GM12878 (cell line): ENCODE measurements around the gene GJB4. TPM values are rescaled to one million over a fixed set of nuclear protein-coding genes. Genes with fewer than 3 reads are reported as not detected.
"Not testable (repeated sequence)": the region's sequence is repeated elsewhere in the genome, so short reads cannot be mapped to it uniquely, and the experiment has no call there.

Source experiments
- ATAC-seq: fragments of 200-7000 bp; cut with Tn5 transposase; 3 replicates; pipeline ENCODE4 v1.9.1; 2020; ENCODE audit warnings: mild to moderate bottlenecking, moderate library complexity
- BruUV-seq: library from RNA; stranded (reverse); fragments of 400-500 nt; replicated peaks from 2 replicates; lab custom pipeline; 2021; lab: Mats Ljungman, UMichigan
- CTCF ChIA-PET: fragments of 300-600 bp; sonication (Branson Sonifier 250); formaldehyde crosslinking; extraction: SDS; loops from one replicate; lab custom pipeline; 2021; ENCODE audit warnings: inconsistent platforms; lab: Yijun Ruan, JAX
- POLR2A ChIA-PET: fragments of 350-600 bp; formaldehyde crosslinking; extraction: SDS; loops from one replicate; lab custom pipeline; 2021; ENCODE audit warnings: inconsistent platforms; lab: Charles Lee
- RAD21 ChIA-PET: fragments of 300-600 bp; sonication (Branson Sonifier 250); formaldehyde crosslinking; loops from one replicate; lab custom pipeline; 2023; ENCODE audit warnings: antibody characterized with exemption; ENCODE audit not compliant: unreplicated experiment; lab: Charles Lee
- SMC1A ChIA-PET: fragments of 300-600 bp; sonication (Branson Sonifier 250); formaldehyde crosslinking; loops from one replicate; lab custom pipeline; 2023; ENCODE audit not compliant: unreplicated experiment, uncharacterized antibody; lab: Charles Lee
- DNase-seq: peaks from one replicate; pipeline ENCODE4 v3.0.0-alpha.2; 2011; ENCODE audit warnings: low read depth, low spot score
- FAIRE-seq: peaks from 3 replicates; lab custom pipeline; 2011; peaks lifted over from hg19 to GRCh38; lab: Jason Lieb, UNC
- H2AFZ ChIP-seq: 2 replicates; pipeline ENCODE4 v1.6.0; 2011; ENCODE audit warnings: low read depth, low read length, control low read depth; ENCODE audit not compliant: control insufficient read depth
- H3K27ac ChIP-seq: 2 replicates; pipeline ENCODE4 v1.5.1; 2011; ENCODE audit warnings: control low read depth; ENCODE audit not compliant: control insufficient read depth, insufficient read depth
- H3K27me3 ChIP-seq, 2 experiments: replicated peaks in 1 of 2; 2 replicates each; pipeline versions ENCODE4 v1.6.0 to v1.6.1; 2011; ENCODE audit warnings: low read length in 1 of 2; ENCODE audit not compliant: control insufficient read depth in 2 of 2, insufficient read depth in 2 of 2
- H3K36me3 ChIP-seq, 2 experiments: 2 replicates each; pipeline ENCODE4 v1.5.1; 2011; ENCODE audit warnings: low read length in 1 of 2; ENCODE audit not compliant: control insufficient read depth in 2 of 2, insufficient read depth in 2 of 2
- H3K4me1 ChIP-seq: 2 replicates; pipeline ENCODE4 v1.6.1; 2011; ENCODE audit warnings: mild to moderate bottlenecking, low read length, moderate library complexity, mixed read lengths; ENCODE audit not compliant: control insufficient read depth, insufficient read depth
- H3K4me2 ChIP-seq: 2 replicates; pipeline ENCODE4 v1.6.0; 2011; ENCODE audit warnings: control low read depth; ENCODE audit not compliant: control insufficient read depth, insufficient read depth
- H3K4me3 ChIP-seq: fragments of 200-600 bp; sonication (generic); 2 replicates; pipeline ENCODE4 v1.5.1; 2016
- H3K79me2 ChIP-seq: 2 replicates; pipeline ENCODE4 v1.6.0; 2011; ENCODE audit warnings: low read length; ENCODE audit not compliant: control insufficient read depth, insufficient read depth
- H3K9ac ChIP-seq: 2 replicates; pipeline ENCODE4 v1.8.0; 2011; ENCODE audit warnings: low read length, control low read depth, mixed read lengths; ENCODE audit not compliant: control insufficient read depth, insufficient read depth
- H3K9me3 ChIP-seq: replicated peaks from 3 replicates; pipeline ENCODE4 v1.5.1; 2011; ENCODE audit warnings: mild to moderate bottlenecking, low read length; ENCODE audit not compliant: control insufficient read depth, insufficient read depth
- H4K20me1 ChIP-seq: 2 replicates; pipeline ENCODE4 v1.6.0; 2011; ENCODE audit not compliant: control insufficient read depth, insufficient read depth
- WGBS: methylation state at CpG from one replicate; pipeline ENCODE4 v1.1.6; 2016; ENCODE audit warnings: low lambda C conversion rate; ENCODE audit not compliant: insufficient replicate concordance, insufficient coverage; ENCODE audit errors: missing lambda C conversion rate; 5-methylcytosine and 5-hydroxymethylcytosine counted together
- in situ Hi-C: fragments of 300-500 bp; cut with MboI; formaldehyde crosslinking; loops from 9 replicates; pipeline ENCODE4 v1.14.3; 2018; ENCODE audit warnings: mixed read lengths
- intact Hi-C: fragments of 100-400 bp; cut with micrococcal nuclease; formaldehyde crosslinking; loops from one replicate; pipeline ENCODE4 v1.14.2; 2022; ENCODE audit not compliant: unreplicated experiment
- polyA plus RNA-seq, 11 experiments: library from polyadenylated mRNA; depleted of rRNA in 4 of 11; unstranded in 6 of 11; stranded (reverse) in 5 of 11; fragments of >200 nt; fragmentation: Nextera tagmentation in 4 of 11; fragmentation: Illumina TruSeq in 1 of 11; extraction: Ambion mirVana in 4 of 11; extraction: Trizol in 1 of 11; gene quantifications; 1 replicate in 1 of 11; 2 replicates in 10 of 11; pipeline versions ENCODE4 v1.2.1 to v1.2.3, GENCODE V29; 2011 to 2016; ENCODE audit warnings: inconsistent platforms in 2 of 11, missing spikeins in 2 of 11, low read depth in 1 of 11
- total RNA-seq, 4 experiments: library from RNA; depleted of rRNA in 3 of 4; stranded (reverse); fragments of >200 nt in 3 of 4; fragmentation: Illumina TruSeq in 1 of 4; extraction: Trizol in 1 of 4; gene quantifications; 2 replicates each; pipeline versions ENCODE4 v1.2.1 to v1.2.3, GENCODE V29; 2013 to 2021

GJB4 gene
- total and polyA plus RNA-seq, 10 of the 15 experiments (the other 5 are each of a cell fraction or from before 2014, with no cell fraction given) = not detected

- in situ Hi-C loops, SMC1A ChIA-PET, H3K79me2 ChIP-seq, H3K36me3 ChIP-seq, H4K20me1 ChIP-seq, POLR2A ChIA-PET, H3K27me3 ChIP-seq, H3K27ac ChIP-seq, H3K4me2 ChIP-seq, H2AFZ ChIP-seq, intact Hi-C loops, H3K4me1 ChIP-seq, DNase-seq, H3K9me3 ChIP-seq, H3K4me3 ChIP-seq, RAD21 ChIA-PET, H3K9ac ChIP-seq, FAIRE-seq, BruUV-seq, ATAC-seq: not testable (repeated sequence)
- CTCF ChIA-PET = interaction anchor here (0.6 to 0.9 kb wide), 2 partner anchors 42 to 1497 kb away, joined by 3 read pairs; no protein-coding TSS in a partner anchor
- WGBS = 38% methylated on average over 3 of the region's 3 CpGs
Observed at GRCh38 chr1:34810781-34811180, 51.2 kb downstream of the GJB4 start.

Other genes starting within 250 kb of the GJB4 start
- gene GJB5, start 4.7 kb upstream of the GJB4 start, total RNA-seq (2014; rRNA removed) = not detected in 2 replicates
- not detected in 2 replicates for gene GJB5, start 4.7 kb upstream of the GJB4 start, total RNA-seq (2014; rRNA removed; fragmentation: Illumina TruSeq; extraction: Trizol)
- gene GJB5, start 4.7 kb upstream of the GJB4 start, total RNA-seq (2021) = not detected in 2 replicates
- gene GJB5, start 4.7 kb upstream of the GJB4 start, polyA plus RNA-seq (2011; rRNA removed) = not detected in 2 replicates
- not detected in 2 replicates for gene GJB5, start 4.7 kb upstream of the GJB4 start, polyA plus RNA-seq (2014; fragmentation: Illumina TruSeq; extraction: Trizol)
- not detected for gene GJB5, start 4.7 kb upstream of the GJB4 start, polyA plus RNA-seq (2014; fragmentation: Nextera tagmentation; extraction: Ambion mirVana)
- gene GJB5, start 4.7 kb upstream of the GJB4 start, polyA plus RNA-seq (2014; rRNA removed) = not detected in 2 replicates
- not detected for gene GJB5, start 4.7 kb upstream of the GJB4 start, polyA plus RNA-seq (2016; fragmentation: Nextera tagmentation; extraction: Ambion mirVana)
- not detected in 2 replicates for gene GJB3, start 21.5 kb downstream of the GJB4 start, total RNA-seq (2014; rRNA removed)
- gene GJB3, start 21.5 kb downstream of the GJB4 start, total RNA-seq (2014; rRNA removed; fragmentation: Illumina TruSeq; extraction: Trizol) = not detected in 2 replicates
- gene GJB3, start 21.5 kb downstream of the GJB4 start, total RNA-seq (2021) = not detected in 2 replicates
- gene GJB3, start 21.5 kb downstream of the GJB4 start, polyA plus RNA-seq (2011; rRNA removed) = not detected in 2 replicates
- not detected in 2 replicates for gene GJB3, start 21.5 kb downstream of the GJB4 start, polyA plus RNA-seq (2014; fragmentation: Illumina TruSeq; extraction: Trizol)
- not detected for gene GJB3, start 21.5 kb downstream of the GJB4 start, polyA plus RNA-seq (2014; fragmentation: Nextera tagmentation; extraction: Ambion mirVana)
- gene GJB3, start 21.5 kb downstream of the GJB4 start, polyA plus RNA-seq (2014; rRNA removed) = not detected in 2 replicates
- not detected for gene GJB3, start 21.5 kb downstream of the GJB4 start, polyA plus RNA-seq (2016; fragmentation: Nextera tagmentation; extraction: Ambion mirVana)
- 0.11 TPM in 1 of 2 replicates, not detected in the other for gene GJA4, start 33.3 kb downstream of the GJB4 start, total RNA-seq (2014; rRNA removed)
- 0.14 TPM in 1 of 2 replicates, not detected in the other for gene GJA4, start 33.3 kb downstream of the GJB4 start, total RNA-seq (2014; rRNA removed; fragmentation: Illumina TruSeq; extraction: Trizol)
- 0.13 and 0.18 TPM in 2 replicates for gene GJA4, start 33.3 kb downstream of the GJB4 start, total RNA-seq (2021)
- gene GJA4, start 33.3 kb downstream of the GJB4 start, polyA plus RNA-seq (2011; rRNA removed) = not detected in 2 replicates
- gene GJA4, start 33.3 kb downstream of the GJB4 start, polyA plus RNA-seq (2014; fragmentation: Illumina TruSeq; extraction: Trizol) = 0.09 TPM in 1 of 2 replicates, not detected in the other
- not detected for gene GJA4, start 33.3 kb downstream of the GJB4 start, polyA plus RNA-seq (2014; fragmentation: Nextera tagmentation; extraction: Ambion mirVana)
- gene GJA4, start 33.3 kb downstream of the GJB4 start, polyA plus RNA-seq (2014; rRNA removed) = 0.19 TPM in 1 of 2 replicates, not detected in the other
- gene GJA4, start 33.3 kb downstream of the GJB4 start, polyA plus RNA-seq (2016; fragmentation: Nextera tagmentation; extraction: Ambion mirVana) = not detected
- gene SMIM12, start 100.0 kb downstream of the GJB4 start, total RNA-seq (2014; rRNA removed) = 39.4 and 41.0 TPM in 2 replicates
- gene SMIM12, start 100.0 kb downstream of the GJB4 start, total RNA-seq (2014; rRNA removed; fragmentation: Illumina TruSeq; extraction: Trizol) = 37.1 and 38.7 TPM in 2 replicates
- 42.4 and 45.6 TPM in 2 replicates for gene SMIM12, start 100.0 kb downstream of the GJB4 start, total RNA-seq (2021)
- gene SMIM12, start 100.0 kb downstream of the GJB4 start, polyA plus RNA-seq (2011; rRNA removed) = 24.2 and 39.2 TPM in 2 replicates
- gene SMIM12, start 100.0 kb downstream of the GJB4 start, polyA plus RNA-seq (2014; fragmentation: Illumina TruSeq; extraction: Trizol) = 45.5 and 55.9 TPM in 2 replicates
- 10 to 100 TPM; 26.1 to 42.9 TPM for gene SMIM12, start 100.0 kb downstream of the GJB4 start, polyA plus RNA-seq (2014; fragmentation: Nextera tagmentation; extraction: Ambion mirVana)
- 45.3 and 48.9 TPM in 2 replicates for gene SMIM12, start 100.0 kb downstream of the GJB4 start, polyA plus RNA-seq (2014; rRNA removed)
- gene SMIM12, start 100.0 kb downstream of the GJB4 start, polyA plus RNA-seq (2016; fragmentation: Nextera tagmentation; extraction: Ambion mirVana) = 10 to 100 TPM; 64.0 to 81.5 TPM
- gene DLGAP3, start 169.9 kb downstream of the GJB4 start, total RNA-seq (2014; rRNA removed) = 0.05 and 0.11 TPM in 2 replicates
- 0.04 TPM in 1 of 2 replicates, not detected in the other for gene DLGAP3, start 169.9 kb downstream of the GJB4 start, total RNA-seq (2014; rRNA removed; fragmentation: Illumina TruSeq; extraction: Trizol)
- 0.15 and 0.21 TPM in 2 replicates for gene DLGAP3, start 169.9 kb downstream of the GJB4 start, total RNA-seq (2021)
- 0.03 TPM in 1 of 2 replicates, not detected in the other for gene DLGAP3, start 169.9 kb downstream of the GJB4 start, polyA plus RNA-seq (2011; rRNA removed)
- not detected in 2 replicates for gene DLGAP3, start 169.9 kb downstream of the GJB4 start, polyA plus RNA-seq (2014; fragmentation: Illumina TruSeq; extraction: Trizol)
- not detected for gene DLGAP3, start 169.9 kb downstream of the GJB4 start, polyA plus RNA-seq (2014; fragmentation: Nextera tagmentation; extraction: Ambion mirVana)
- 0.12 and 0.16 TPM in 2 replicates for gene DLGAP3, start 169.9 kb downstream of the GJB4 start, polyA plus RNA-seq (2014; rRNA removed)
- gene DLGAP3, start 169.9 kb downstream of the GJB4 start, polyA plus RNA-seq (2016; fragmentation: Nextera tagmentation; extraction: Ambion mirVana) = under 1 TPM in 1 of 2 experiments, not detected in 1; 0.05 TPM
- 21.7 and 22.9 TPM in 2 replicates for gene TMEM35B, start 225.6 kb downstream of the GJB4 start, total RNA-seq (2014; rRNA removed)
- gene TMEM35B, start 225.6 kb downstream of the GJB4 start, total RNA-seq (2014; rRNA removed; fragmentation: Illumina TruSeq; extraction: Trizol) = 14.1 and 14.8 TPM in 2 replicates
- gene TMEM35B, start 225.6 kb downstream of the GJB4 start, total RNA-seq (2021) = 15.2 and 18.8 TPM in 2 replicates
- 38.4 and 43.8 TPM in 2 replicates for gene TMEM35B, start 225.6 kb downstream of the GJB4 start, polyA plus RNA-seq (2011; rRNA removed)
- 17.3 TPM in 2 replicates for gene TMEM35B, start 225.6 kb downstream of the GJB4 start, polyA plus RNA-seq (2014; fragmentation: Illumina TruSeq; extraction: Trizol)
- gene TMEM35B, start 225.6 kb downstream of the GJB4 start, polyA plus RNA-seq (2014; fragmentation: Nextera tagmentation; extraction: Ambion mirVana) = 100 to 1,000 TPM; 118 to 138 TPM
- gene TMEM35B, start 225.6 kb downstream of the GJB4 start, polyA plus RNA-seq (2014; rRNA removed) = 19.0 and 21.0 TPM in 2 replicates
- gene TMEM35B, start 225.6 kb downstream of the GJB4 start, polyA plus RNA-seq (2016; fragmentation: Nextera tagmentation; extraction: Ambion mirVana) = 10 to 100 TPM; 66.6 to 71.0 TPM